Measurements from ENCODE around the gene ABLIM2. TPM values are rescaled to one million over a fixed set of nuclear protein-coding genes. Genes with fewer than 3 reads are reported as not detected.

Gene ABLIM2
- total RNA-seq, 1 experiment from 2014 or later = 2.7 TPM

DNA sequence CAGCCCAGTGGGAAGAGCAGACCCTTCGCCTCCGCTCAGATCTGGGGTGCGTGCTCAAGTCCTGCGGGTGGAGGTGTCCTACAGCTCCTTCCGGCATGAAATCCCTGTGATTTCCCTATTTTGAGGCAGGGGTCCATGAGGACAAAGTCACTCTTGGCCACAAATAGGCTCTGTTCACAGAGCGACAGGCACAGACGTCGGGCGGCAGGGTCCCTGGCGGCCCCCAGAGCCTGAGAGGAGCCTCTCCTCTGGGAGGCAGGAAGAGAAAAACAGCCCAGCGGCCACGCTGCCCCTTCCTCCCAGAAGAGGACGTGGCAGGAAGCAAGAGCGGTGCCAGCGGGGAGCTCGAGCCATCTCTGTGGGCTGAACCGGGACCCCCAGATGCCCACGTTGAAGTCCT is 38.7 kb downstream of the ABLIM2 start:
- POLR2A ChIA-PET (ENCODE audit: low non-redundant PET) = no interaction called here

DNA sequence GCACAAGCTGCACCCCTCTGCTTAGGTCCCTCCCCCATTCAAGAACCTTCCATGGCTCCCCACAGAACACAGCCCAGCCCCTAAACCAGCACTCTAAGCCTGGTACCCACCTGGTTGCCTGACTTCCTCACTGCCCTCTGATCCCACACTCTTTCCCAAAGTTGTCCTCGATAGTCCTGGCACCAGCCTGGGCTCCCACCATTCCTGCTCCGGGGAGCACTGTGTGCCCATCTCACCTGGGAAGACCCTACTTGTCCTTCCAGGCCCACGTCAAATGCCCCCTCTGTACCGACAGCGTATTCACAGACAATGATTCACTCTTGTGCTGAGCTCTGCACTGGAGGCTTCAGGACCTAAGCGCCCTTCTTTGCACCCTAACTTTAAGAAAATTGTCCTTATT is 40.1 kb downstream of the ABLIM2 start:
- TF ChIP-seq, protein P1, sequence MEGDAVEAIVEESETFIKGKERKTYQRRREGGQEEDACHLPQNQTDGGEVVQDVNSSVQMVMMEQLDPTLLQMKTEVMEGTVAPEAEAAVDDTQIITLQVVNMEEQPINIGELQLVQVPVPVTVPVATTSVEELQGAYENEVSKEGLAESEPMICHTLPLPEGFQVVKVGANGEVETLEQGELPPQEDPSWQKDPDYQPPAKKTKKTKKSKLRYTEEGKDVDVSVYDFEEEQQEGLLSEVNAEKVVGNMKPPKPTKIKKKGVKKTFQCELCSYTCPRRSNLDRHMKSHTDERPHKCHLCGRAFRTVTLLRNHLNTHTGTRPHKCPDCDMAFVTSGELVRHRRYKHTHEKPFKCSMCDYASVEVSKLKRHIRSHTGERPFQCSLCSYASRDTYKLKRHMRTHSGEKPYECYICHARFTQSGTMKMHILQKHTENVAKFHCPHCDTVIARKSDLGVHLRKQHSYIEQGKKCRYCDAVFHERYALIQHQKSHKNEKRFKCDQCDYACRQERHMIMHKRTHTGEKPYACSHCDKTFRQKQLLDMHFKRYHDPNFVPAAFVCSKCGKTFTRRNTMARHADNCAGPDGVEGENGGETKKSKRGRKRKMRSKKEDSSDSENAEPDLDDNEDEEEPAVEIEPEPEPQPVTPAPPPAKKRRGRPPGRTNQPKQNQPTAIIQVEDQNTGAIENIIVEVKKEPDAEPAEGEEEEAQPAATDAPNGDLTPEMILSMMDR (conservative IDR thresholded peaks at IDR 0.05; ENCODE audit: low read depth, low read length) = no peak
- no peak for TF ChIP-seq EZH2 (IDR thresholded peaks at IDR 0.05; ENCODE audit: borderline replicate concordance, low read depth, low read length, poor library complexity, severe bottlenecking)
- intact Hi-C loops (cut with micrococcal nuclease; ENCODE audit: unreplicated experiment) = no loop called here
- Histone ChIP-seq H3K36me3 (ENCODE audit: insufficient read depth, low read length, poor library complexity, severe bottlenecking) (no peaks in the 10 kb centered on the region), H3K4me3 (ENCODE audit: low read depth, low read length, poor library complexity, severe bottlenecking) (no peak overlapping the region), H3K27ac (ENCODE audit: low read depth, low read length, poor library complexity, severe bottlenecking) (no peak overlapping the region), H3K4me1 (ENCODE audit: insufficient read depth, low read length, poor library complexity, severe bottlenecking) (no peaks in the 10 kb centered on the region), H3K9me3 (ENCODE audit: low read depth, low read length, poor library complexity, severe bottlenecking) (no peaks in the 10 kb centered on the region), H3K27me3 (replicated peaks; ENCODE audit: insufficient read depth, low read depth, low read length, poor library complexity) (no peaks in the 10 kb centered on the region)
- BruUV-seq (replicated peaks) = no TSS peak
- CTCF ChIA-PET = interaction anchor here (0.6 kb wide), 1 partner anchor 322 kb away, joined by 3 read pairs; no protein-coding TSS in a partner anchor
- POLR2A ChIA-PET (ENCODE audit: low non-redundant PET) = no interaction called here
- no peak for DNase-seq (ENCODE audit: low spot score)

More for the DNA sequence above, 38.7 kb downstream of the ABLIM2 start:
- DNase-seq (ENCODE audit: low spot score) = no peak
- BruUV-seq (replicated peaks) = no TSS peak
- H3K4me1 ChIP-seq (ENCODE audit: insufficient read depth, low read length, poor library complexity, severe bottlenecking) = no peaks in the 10 kb centered on the region
- H3K27me3 ChIP-seq (replicated peaks; ENCODE audit: insufficient read depth, low read depth, low read length, poor library complexity) = no peaks in the 10 kb centered on the region
- CTCF ChIA-PET = interaction anchor here (0.6 kb wide), 1 partner anchor 32 kb away, joined by 3 read pairs; no protein-coding TSS in a partner anchor
- intact Hi-C loops (cut with micrococcal nuclease; ENCODE audit: unreplicated experiment) = no loop called here
- H3K9me3 ChIP-seq (ENCODE audit: low read depth, low read length, poor library complexity, severe bottlenecking) = no peaks in the 10 kb centered on the region
- no peak for TF ChIP-seq EZH2 (IDR thresholded peaks at IDR 0.05; ENCODE audit: borderline replicate concordance, low read depth, low read length, poor library complexity, severe bottlenecking)
- TF ChIP-seq, protein P1 (conservative IDR thresholded peaks at IDR 0.05; ENCODE audit: low read depth, low read length) = no peak
- H3K27ac ChIP-seq (ENCODE audit: low read depth, low read length, poor library complexity, severe bottlenecking) = no peak overlapping the region
- H3K4me3 ChIP-seq (ENCODE audit: low read depth, low read length, poor library complexity, severe bottlenecking) = no peak overlapping the region
- no peaks in the 10 kb centered on the region for H3K36me3 ChIP-seq (ENCODE audit: insufficient read depth, low read length, poor library complexity, severe bottlenecking)

DNA sequence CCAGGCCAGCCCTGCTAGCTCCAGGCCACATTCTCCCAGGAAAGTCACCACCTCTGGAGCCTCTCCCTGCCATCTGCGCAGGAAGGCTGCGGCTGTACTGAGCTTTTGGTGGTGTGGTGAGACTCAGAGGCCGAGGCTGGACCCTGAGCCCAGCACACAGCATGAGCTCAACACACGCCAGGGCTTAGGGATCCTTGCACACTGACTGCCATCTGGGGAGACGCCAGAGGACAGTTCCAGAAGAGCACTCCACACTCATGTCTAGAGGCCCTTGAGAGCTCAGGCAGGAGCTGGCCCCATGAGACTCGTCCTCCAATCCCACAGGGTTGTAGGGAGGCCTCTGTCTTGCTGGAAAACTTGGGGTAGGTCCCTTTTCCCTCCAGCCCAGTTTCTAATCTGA is 40.6 kb downstream of the ABLIM2 start:
- no peak for TF ChIP-seq EZH2 (IDR thresholded peaks at IDR 0.05; ENCODE audit: borderline replicate concordance, low read depth, low read length, poor library complexity, severe bottlenecking)
- TF ChIP-seq, protein P1 (conservative IDR thresholded peaks at IDR 0.05; ENCODE audit: low read depth, low read length) = no peak
- Histone ChIP-seq H3K27ac (ENCODE audit: low read depth, low read length, poor library complexity, severe bottlenecking) (no peak overlapping the region), H3K27me3 (replicated peaks; ENCODE audit: insufficient read depth, low read depth, low read length, poor library complexity) (no peaks in the 10 kb centered on the region), H3K36me3 (ENCODE audit: insufficient read depth, low read length, poor library complexity, severe bottlenecking) (no peaks in the 10 kb centered on the region), H3K9me3 (ENCODE audit: low read depth, low read length, poor library complexity, severe bottlenecking) (no peaks in the 10 kb centered on the region), H3K4me1 (ENCODE audit: insufficient read depth, low read length, poor library complexity, severe bottlenecking) (no peaks in the 10 kb centered on the region), H3K4me3 (ENCODE audit: low read depth, low read length, poor library complexity, severe bottlenecking) (no peak overlapping the region)
- ChIA-PET CTCF (interaction anchor here (0.6 kb wide), 1 partner anchor 322 kb away, joined by 3 read pairs; no protein-coding TSS in a partner anchor), POLR2A (ENCODE audit: low non-redundant PET) (no interaction called here)
- BruUV-seq (replicated peaks) = no TSS peak
- intact Hi-C loops (cut with micrococcal nuclease; ENCODE audit: unreplicated experiment) = no loop called here
- no peak for DNase-seq (ENCODE audit: low spot score)
